ENCODE data around the gene ZNF385A.

Gene ZNF385A

DNA sequence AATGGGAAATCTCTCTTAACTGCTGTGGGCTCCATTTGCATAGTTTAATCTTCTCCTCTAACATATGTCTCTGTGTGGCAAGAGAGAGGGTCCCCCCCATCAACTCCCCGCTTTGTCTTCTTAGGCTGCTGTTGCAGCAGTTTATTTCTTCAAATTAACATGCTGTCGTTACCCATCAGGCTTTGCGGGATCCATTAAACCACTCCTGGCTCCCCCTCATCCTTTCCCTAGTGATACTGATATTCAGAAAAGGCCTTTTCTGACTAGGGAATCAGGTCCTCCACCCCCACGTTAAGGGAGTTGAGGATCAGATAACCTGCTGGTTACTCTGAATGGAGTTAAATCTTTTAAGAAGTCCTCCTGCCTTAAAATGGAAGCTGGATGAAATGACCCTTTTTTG, 35.5 kb downstream of the ZNF385A start:
- no peak for DNase-seq (ENCODE audit: low read depth)
- TF ChIP-seq CTCF (IDR thresholded peaks at IDR 0.05; ENCODE audit: insufficient read depth, low read depth, low read length, missing control alignments): no peak

GRCh38 chr12:54341378-54342300, 42.9 kb downstream of the ZNF385A start:
- no peak overlapping the region for H3K4me3 ChIP-seq (ENCODE audit: low read length)
- no peak for TF ChIP-seq CTCF (IDR thresholded peaks at IDR 0.05; ENCODE audit: insufficient read depth, low read depth, low read length, missing control alignments)
- DNase-seq (ENCODE audit: low read depth): no peak

More for the DNA sequence above, 35.5 kb downstream of the ZNF385A start:
- no peak overlapping the region for H3K4me3 ChIP-seq (ENCODE audit: low read length)

GRCh38 chr12:54340846-54341245, 43.7 kb downstream of the ZNF385A start:
- no peak for TF ChIP-seq CTCF (IDR thresholded peaks at IDR 0.05; ENCODE audit: insufficient read depth, low read depth, low read length, missing control alignments)
- DNase-seq (ENCODE audit: low read depth): no peak
- H3K4me3 ChIP-seq (ENCODE audit: low read length): no peak overlapping the region

DNA sequence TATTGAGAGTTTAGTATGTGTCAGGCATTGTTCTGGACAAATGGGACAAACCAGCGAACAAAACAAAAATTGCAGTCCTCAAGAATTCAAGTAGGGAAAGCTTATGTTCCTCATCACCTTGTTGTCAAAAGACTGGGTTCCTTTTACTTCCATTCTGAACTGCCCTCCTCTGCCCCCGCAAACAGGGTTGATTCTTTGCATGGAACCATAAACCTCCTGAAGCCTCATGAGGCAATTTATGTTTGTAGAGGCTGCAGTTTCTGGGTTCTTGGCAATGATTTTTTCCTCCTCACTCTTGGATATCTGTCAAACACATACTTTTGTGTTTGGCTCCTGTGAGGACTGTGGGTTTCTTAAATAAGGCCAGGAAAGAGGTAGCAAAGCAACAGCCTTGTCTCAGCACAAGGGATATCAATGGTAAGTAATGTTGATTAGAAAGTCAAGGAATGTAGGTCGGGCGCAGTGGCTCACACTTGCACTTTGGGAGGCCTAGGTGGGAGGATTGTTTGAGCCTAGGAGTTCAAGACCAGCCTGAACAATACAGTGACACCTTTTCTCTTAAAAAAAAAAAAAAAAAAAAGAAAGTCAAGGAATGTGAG, 45.7 kb downstream of the ZNF385A start:
- no peak for TF ChIP-seq CTCF (IDR thresholded peaks at IDR 0.05; ENCODE audit: insufficient read depth, low read depth, low read length, missing control alignments)
- no peak overlapping the region for H3K4me3 ChIP-seq (ENCODE audit: low read length)
- no peak for DNase-seq (ENCODE audit: low read depth)

DNA sequence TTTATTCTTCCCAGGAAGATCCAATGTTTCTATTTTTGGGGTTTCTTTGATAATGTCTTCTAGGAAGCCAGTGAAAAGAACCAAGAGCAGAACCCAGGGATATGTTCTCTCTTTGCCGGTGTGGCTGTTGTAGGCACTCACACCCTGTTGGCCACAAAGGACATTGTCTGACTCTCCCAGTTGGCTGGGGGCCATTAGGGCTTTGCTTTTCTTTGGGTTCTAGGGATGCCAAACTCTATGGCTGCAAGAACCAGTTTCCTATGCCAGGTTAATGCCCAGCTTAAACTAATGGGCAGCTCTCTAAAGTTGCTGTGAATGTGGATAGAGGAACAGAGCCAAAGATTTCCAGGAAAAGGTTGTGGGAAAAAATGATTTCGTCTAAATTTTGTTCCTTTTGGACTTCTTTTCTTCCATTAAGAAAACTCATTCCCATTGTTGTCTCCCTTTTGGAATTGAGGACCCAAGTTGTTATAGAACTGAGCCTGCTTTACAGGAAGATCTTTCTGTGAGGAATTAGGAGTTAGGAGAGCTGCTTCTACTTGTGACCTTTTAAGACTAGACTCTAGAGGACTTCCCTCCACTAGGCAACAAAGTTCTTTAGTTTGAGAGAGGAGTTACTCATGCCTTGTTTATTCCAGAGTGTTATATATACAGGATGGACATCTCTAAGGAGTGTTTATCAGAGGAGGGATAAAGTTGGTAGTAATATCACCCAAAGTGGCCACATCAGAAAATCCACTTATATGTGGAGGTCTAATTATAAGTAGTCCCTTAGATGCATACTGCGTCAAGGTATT, 46.5 kb downstream of the ZNF385A start:
- TF ChIP-seq CTCF (IDR thresholded peaks at IDR 0.05; ENCODE audit: insufficient read depth, low read depth, low read length, missing control alignments): no peak
- no peak overlapping the region for H3K4me3 ChIP-seq (ENCODE audit: low read length)
- no peak for DNase-seq (ENCODE audit: low read depth)

DNA sequence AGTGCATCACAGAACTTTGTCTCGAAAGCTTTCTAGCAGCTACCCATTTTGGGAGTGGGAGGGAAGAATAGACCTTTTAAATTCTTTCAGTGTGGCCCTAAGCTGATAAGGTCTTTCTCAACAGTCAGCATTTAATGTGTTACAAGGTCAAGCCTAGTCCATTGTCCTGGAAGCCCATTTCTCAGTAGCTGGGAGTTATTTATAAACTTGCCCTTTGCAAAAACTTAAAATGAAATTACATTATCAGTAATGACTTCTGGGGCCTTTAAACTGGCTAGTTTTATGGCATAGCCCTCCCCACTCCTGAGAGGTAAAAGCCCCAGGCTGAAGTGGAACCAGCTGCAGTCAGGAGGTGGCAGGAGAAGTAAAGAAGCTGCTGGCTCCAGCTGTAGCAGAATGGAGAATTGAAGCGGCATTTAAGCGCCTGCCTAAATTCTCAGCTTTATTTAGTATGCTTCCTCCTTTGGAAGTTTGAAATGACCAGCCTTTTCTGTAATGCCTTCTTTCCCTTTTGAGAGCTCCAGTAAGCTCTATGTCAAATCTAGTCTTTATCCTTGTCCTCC, 47.2 kb downstream of the ZNF385A start:
- DNase-seq (ENCODE audit: low read depth): no peak
- no peak for TF ChIP-seq CTCF (IDR thresholded peaks at IDR 0.05; ENCODE audit: insufficient read depth, low read depth, low read length, missing control alignments)
- no peak overlapping the region for H3K4me3 ChIP-seq (ENCODE audit: low read length)

All from epithelial cell of esophagus (primary cell).